GM18868 (cell line): ENCODE data around the gene CYB5D1.

Source experiments
- ATAC-seq: cut with Tn5 transposase; IDR thresholded peaks from one replicate; pipeline ENCODE4 v1.9.1; 2021; ENCODE audit warnings: mild to moderate bottlenecking, moderate library complexity; ENCODE audit not compliant: unreplicated experiment

The CYB5D1 gene

GRCh38 chr17:7833795-7834541 lies 23.8 kb upstream of the CYB5D1 start, which contains the start of gene KDM6B:
KDM6B (plus strand) TSS chr17:7834217; CDS start chr17:7845555, 11,338 bp downstream.
- ATAC-seq = peak; percentile 50

DNA sequence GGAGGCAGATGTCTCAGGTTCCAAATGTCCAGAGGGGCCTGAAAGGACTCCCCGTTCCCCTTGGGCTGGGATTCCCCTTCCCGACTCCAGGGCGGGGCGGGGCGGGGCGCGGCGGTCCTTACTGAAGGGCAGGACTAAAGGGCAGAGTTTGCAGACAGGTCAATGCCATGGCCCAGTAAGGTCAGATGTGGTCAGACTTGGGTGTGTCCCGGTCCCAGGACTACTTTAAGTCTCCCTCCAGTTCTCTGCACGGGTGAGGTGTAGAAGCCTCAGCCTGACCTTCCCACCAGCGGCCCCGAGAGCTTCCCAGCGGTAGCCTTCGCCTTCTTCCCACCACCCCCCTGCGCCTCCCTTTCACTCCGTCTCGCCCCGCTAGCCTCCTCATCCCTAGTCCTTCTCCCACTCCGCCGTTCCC lies 23.3 kb upstream of the CYB5D1 start:
- ATAC-seq = no peak

- ATAC-seq = peak; percentile 54
Observed at GRCh38 chr17:7834957-7835813, 22.6 kb upstream of the CYB5D1 start.

- ATAC-seq = no peak
Observed at GRCh38 chr17:7835814-7836595, 21.8 kb upstream of the CYB5D1 start.

DNA sequence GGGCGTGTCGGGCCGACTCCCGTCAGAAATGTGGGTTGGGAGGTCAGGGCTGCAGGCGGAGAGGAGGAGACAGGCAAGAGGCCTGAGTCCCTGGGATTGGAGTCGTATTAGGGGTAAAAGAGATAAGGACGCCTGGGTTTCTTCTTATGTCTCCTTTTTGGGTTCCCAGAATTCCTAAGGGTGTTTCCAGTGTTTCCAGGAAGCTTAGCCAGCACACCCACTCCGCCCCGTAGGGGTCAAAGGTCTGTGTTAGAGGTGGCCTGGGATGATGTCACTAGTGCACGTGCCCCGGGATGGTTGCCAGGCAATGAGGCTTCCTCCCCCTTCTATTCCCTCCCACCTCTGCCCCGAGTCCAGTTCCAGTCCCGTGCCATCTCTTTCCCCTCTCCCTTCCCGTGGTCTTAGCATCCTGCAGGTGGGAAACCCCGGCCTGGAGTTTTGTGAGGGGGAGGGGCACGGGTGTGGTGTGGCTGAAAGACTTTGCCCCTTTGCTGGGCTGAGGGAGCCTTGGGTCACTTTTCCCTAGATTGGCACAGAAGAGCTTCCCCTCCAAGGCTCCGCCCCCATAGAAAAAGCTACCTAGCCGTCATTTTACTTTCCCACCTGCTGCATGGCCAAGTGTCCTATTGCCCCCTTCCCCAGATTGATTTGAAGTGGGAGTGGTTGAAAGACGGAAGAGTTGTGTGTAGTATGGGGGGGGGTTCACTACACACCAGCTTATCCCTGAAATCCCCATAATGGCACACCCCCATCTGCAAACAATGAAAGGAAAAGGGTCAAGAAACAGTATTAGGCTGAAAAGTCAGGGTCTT lies 21.0 kb upstream of the CYB5D1 start:
- no peak for ATAC-seq

GRCh38 chr17:7837408-7838088 lies 20.3 kb upstream of the CYB5D1 start:
- no peak for ATAC-seq

DNA sequence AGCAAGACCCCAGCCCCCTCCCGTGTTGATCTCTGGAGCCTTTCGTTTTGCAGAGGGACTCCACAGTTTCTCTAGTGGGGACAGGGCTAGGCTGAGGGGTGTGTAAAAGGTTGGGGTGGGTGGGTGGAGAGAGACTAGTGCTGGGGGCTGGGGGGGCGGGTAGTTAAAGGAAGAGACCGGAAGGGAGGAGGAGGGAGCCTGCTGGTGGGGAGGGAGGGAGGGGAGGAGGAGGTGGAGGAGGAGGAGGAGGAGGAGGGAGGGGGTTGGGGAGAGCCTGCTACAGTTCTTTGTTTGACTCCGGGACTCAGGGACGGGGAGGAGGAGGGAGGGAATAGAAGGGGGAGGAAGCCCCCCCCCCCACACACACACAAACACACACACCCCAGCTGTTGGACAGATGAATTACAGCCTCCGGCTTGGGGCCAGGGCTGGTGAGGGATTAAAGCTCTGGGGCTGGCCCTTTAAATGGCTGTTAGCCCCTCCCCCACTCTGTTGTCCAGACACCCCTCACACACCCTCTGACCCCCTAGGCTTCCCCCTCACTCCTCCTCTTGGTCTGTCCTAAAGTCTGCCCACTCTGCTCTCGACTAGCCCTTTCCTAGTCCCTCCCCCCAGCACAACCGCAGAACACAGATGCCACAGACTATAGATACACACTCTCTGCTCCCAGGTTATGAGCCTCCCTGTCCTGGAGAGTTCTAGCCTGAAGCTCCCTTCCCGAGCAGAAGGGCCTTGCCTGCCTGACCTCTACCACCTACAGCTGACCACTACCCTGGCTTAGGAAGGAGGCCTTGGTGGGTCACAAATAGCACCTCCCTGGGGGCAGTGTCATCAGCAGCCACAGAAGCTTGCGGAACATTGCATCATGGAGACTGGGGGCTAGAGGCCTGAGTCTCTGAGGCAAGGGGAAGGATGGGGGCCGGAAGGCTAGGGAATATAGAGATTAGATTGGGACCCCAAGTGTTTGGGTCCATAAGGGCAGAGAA lies 19.4 kb upstream of the CYB5D1 start:
- no peak for ATAC-seq

- no peak for ATAC-seq
Observed at GRCh38 chr17:7839190-7839875, 18.5 kb upstream of the CYB5D1 start.

- ATAC-seq = no peak
Observed at GRCh38 chr17:7839876-7840261, 17.9 kb upstream of the CYB5D1 start.

- no peak for ATAC-seq
Observed at GRCh38 chr17:7840441-7840840, 17.4 kb upstream of the CYB5D1 start.

DNA sequence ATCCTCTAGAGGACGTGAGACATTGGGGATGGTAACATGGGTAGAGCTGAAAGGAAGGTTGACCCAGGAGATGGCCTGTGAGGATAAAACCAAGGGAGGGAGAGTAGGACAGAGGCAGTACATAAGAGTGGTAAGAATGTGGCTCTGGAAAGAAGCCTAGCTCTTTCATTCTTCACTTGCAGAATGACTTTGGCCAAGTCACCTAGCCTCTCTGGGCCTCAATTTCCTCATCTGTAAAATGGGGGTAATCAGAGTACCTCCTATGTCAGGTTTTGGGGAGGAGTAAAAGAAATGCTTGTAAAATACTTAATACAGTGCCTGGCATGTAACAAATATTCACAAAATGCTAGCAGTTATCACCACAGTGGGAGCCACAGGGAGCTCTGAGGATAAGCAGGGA lies 16.9 kb upstream of the CYB5D1 start:
- no peak for ATAC-seq

GRCh38 chr17:7841396-7841914 lies 16.3 kb upstream of the CYB5D1 start:
- ATAC-seq = peak; percentile 11

- peak; percentile 17 for ATAC-seq
Observed at GRCh38 chr17:7841915-7842379, 15.9 kb upstream of the CYB5D1 start.

DNA sequence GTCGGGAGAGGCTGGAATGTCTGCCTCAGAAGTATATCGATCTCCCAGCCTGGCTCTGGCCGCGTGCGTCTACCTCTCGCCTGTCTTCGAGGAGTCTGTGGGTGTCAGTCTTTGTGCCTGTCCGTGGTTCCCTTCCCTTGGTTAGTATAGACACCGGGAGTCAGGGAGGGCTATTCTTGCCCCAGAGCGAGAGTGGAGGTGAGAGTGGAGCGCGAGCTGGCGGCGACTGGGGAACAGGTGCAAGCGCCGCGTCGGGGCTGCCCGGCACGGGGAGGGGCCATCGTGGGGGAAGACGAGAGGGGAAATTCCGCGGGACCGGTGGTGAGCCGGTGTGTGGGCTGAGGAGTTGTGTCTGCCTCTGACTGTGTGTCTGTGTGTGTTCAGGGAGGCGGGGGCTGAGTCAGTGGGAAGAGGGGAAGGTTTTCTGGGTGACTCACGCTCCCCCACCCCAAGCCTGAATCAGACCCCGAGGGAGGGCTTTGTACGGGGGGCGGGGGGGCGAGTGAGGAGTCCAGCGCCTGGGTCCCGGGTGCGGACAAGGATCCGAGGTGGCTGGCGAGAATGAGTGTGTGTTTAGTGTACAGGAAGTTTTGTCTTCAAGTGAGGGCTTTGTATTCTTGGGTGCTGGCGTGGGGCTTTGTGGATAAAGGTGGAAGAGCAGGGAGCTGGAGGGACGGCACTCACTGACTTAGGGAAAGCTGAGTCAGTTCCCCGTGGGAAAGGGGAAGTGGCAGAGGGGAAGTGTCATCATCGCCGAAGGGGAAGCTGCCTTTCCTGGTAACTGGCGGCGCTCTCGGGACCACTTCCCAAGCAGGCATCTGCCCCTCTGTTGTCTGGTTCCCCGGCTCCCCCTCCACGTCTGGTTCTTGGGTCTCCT lies 15.2 kb upstream of the CYB5D1 start:
- peak; percentile 33 for ATAC-seq

GRCh38 chr17:7843257-7843535 lies 14.6 kb upstream of the CYB5D1 start:
- ATAC-seq = no peak

- peak; percentile 30 for ATAC-seq
Observed at GRCh38 chr17:7843536-7844291, 14.1 kb upstream of the CYB5D1 start.
